Neural crest cell (in vitro differentiated cells): ENCODE data around the gene SLTM. TPM values are rescaled to one million over a fixed set of nuclear protein-coding genes. Genes with fewer than 3 reads are reported as not detected.
A peak's percentile ranks its signal among the peaks of the same experiment; 100 is the strongest.
"Not testable (repeated sequence)": the region's sequence is repeated elsewhere in the genome, so short reads cannot be mapped to it uniquely, and the experiment has no call there.

Source experiments
- DNase-seq: peaks from one replicate; pipeline ENCODE4 v3.0.0; 2021; ENCODE audit warnings: low read depth, mixed read lengths, low spot score
- H3K27ac Mint-ChIP-seq: one replicate; pipeline ENCODE4 v1.8.0; 2021; ENCODE audit warnings: mild to moderate bottlenecking, mixed read lengths; ENCODE audit not compliant: unreplicated experiment
- H3K27me3 Mint-ChIP-seq: 2 replicates; pipeline ENCODE4 v1.8.0; 2021; ENCODE audit warnings: low read depth, mild to moderate bottlenecking, mixed read lengths
- H3K36me3 Mint-ChIP-seq: 2 replicates; pipeline ENCODE4 v1.8.0; 2021; ENCODE audit warnings: low read depth, mild to moderate bottlenecking, mixed read lengths
- H3K4me1 Mint-ChIP-seq: 2 replicates; pipeline ENCODE4 v1.8.0; 2021; ENCODE audit warnings: mixed read lengths
- H3K4me3 Mint-ChIP-seq: one replicate; pipeline ENCODE4 v1.8.0; 2021; ENCODE audit warnings: mild to moderate bottlenecking, mixed read lengths
- H3K9me3 Mint-ChIP-seq: 2 replicates; pipeline ENCODE4 v1.8.0; 2021; ENCODE audit warnings: mixed read lengths
- CTCF ChIP-seq: fragments of 200-600 bp; sonication (generic); conservative IDR thresholded peaks from 2 replicates; pipeline ENCODE4 v1.5.0; 2021; ENCODE audit warnings: antibody characterized with exemption, mild to moderate bottlenecking
- total RNA-seq: library from RNA; stranded (reverse); gene quantifications from 2 replicates; pipeline ENCODE4 v1.2.1, GENCODE V29; 2021

The SLTM gene
- total RNA-seq, 1 donor from 2014 or later, result 105 TPM

GRCh38 chr15:58856086-58856485 is 77.4 kb downstream of the SLTM start:
- no peaks in the 10 kb centered on the region for H3K9me3 Mint-ChIP-seq
- H3K27me3 Mint-ChIP-seq, result no peaks in the 10 kb centered on the region
- no peak for DNase-seq
- H3K27ac Mint-ChIP-seq, result no peak overlapping the region
- TF ChIP-seq CTCF, result no peak
- H3K36me3 Mint-ChIP-seq, result peaks cover 5% of the 10 kb centered on the region
- peaks cover 8% of the 10 kb centered on the region for H3K4me1 Mint-ChIP-seq
- no peak overlapping the region for H3K4me3 Mint-ChIP-seq

- H3K27me3 Mint-ChIP-seq, result no peaks in the 10 kb centered on the region
- no peak for TF ChIP-seq CTCF
- no peak overlapping the region for H3K4me3 Mint-ChIP-seq
- peak overlapping the region; percentile 5 for H3K27ac Mint-ChIP-seq
- peaks cover 8% of the 10 kb centered on the region for H3K4me1 Mint-ChIP-seq
- H3K36me3 Mint-ChIP-seq, result peaks cover 5% of the 10 kb centered on the region
- no peaks in the 10 kb centered on the region for H3K9me3 Mint-ChIP-seq
- no peak for DNase-seq
Observed at GRCh38 chr15:58854593-58854992, 78.9 kb downstream of the SLTM start.

GRCh38 chr15:58852347-58852746 is 81.1 kb downstream of the SLTM start:
- Mint-ChIP-seq H3K27ac (no peak overlapping the region), H3K4me1 (peaks cover 8% of the 10 kb centered on the region), H3K9me3 (no peaks in the 10 kb centered on the region), H3K27me3 (no peaks in the 10 kb centered on the region), H3K36me3 (peaks cover 11% of the 10 kb centered on the region), H3K4me3 (no peak overlapping the region)
- no peak for DNase-seq
- peak; percentile 44 for TF ChIP-seq CTCF

- H3K27ac Mint-ChIP-seq, H3K4me3 Mint-ChIP-seq, H3K4me1 Mint-ChIP-seq, H3K9me3 Mint-ChIP-seq, DNase-seq, H3K27me3 Mint-ChIP-seq: not testable (repeated sequence)
- H3K36me3 Mint-ChIP-seq, result peaks cover 11% of the 10 kb centered on the region
Observed at GRCh38 chr15:58851205-58851604, 82.3 kb downstream of the SLTM start.

- Mint-ChIP-seq H3K9me3 (no peaks in the 10 kb centered on the region), H3K4me1 (no peaks in the 10 kb centered on the region), H3K27ac (no peak overlapping the region), H3K4me3 (no peak overlapping the region), H3K27me3 (no peaks in the 10 kb centered on the region), H3K36me3 (peaks cover 13% of the 10 kb centered on the region)
- TF ChIP-seq CTCF, result no peak
- no peak for DNase-seq
Observed at GRCh38 chr15:58842713-58843396, 90.6 kb downstream of the SLTM start.

GRCh38 chr15:58840048-58840447 is 93.4 kb downstream of the SLTM start:
- H3K27me3 Mint-ChIP-seq, result no peaks in the 10 kb centered on the region
- H3K4me1 Mint-ChIP-seq, result no peaks in the 10 kb centered on the region
- DNase-seq, result no peak
- H3K4me3 Mint-ChIP-seq, result no peak overlapping the region
- TF ChIP-seq CTCF, result no peak
- H3K9me3 Mint-ChIP-seq, result no peaks in the 10 kb centered on the region
- peaks cover 3% of the 10 kb centered on the region for H3K36me3 Mint-ChIP-seq
- H3K27ac Mint-ChIP-seq, result no peak overlapping the region
